ENCODE results near the gene HSD17B2. TPM values are rescaled to one million over a fixed set of nuclear protein-coding genes. Genes with fewer than 3 reads are reported as not detected.

HSD17B2 gene
- total RNA-seq, 1 experiment from 2014 or later, result not detected

GRCh38 chr16:82096641-82097040, 61.6 kb downstream of the HSD17B2 start:
- H4K20me1 ChIP-seq (ENCODE audit: insufficient read depth), result no peaks in the 10 kb centered on the region
- no peaks in the 10 kb centered on the region for H3K4me1 ChIP-seq (ENCODE audit: control insufficient read depth in 1 of 2, insufficient read depth in 2 of 2, low read length in 2 of 2)
- no peaks in the 10 kb centered on the region for H3K9me3 ChIP-seq (ENCODE audit: control insufficient read depth in 1 of 2, insufficient read depth in 1 of 2, low read depth in 1 of 2, low read length in 2 of 2)
- intact Hi-C loops (cut with micrococcal nuclease), result no loop called here
- TF ChIP-seq SRF (IDR thresholded peaks at IDR 0.05; ENCODE audit: low read depth) (no peak), ZNF274 (IDR thresholded peaks at IDR 0.05; ENCODE audit: low read depth, low read length) (no peak), POLR2AphosphoS5 (IDR thresholded peaks at IDR 0.05; ENCODE audit: low read depth, low read length) (no peak)
- H3K27me3 ChIP-seq (ENCODE audit: insufficient read depth, low read length), result peaks cover 40% of the 10 kb centered on the region
- no peak overlapping the region for H2AFZ ChIP-seq (ENCODE audit: low read depth, low read length, poor library complexity, severe bottlenecking)
- ChIA-PET POLR2A (no interaction called here), CTCF (no interaction called here), RAD21 (ENCODE audit: low non-redundant PET in 1 of 2, low total read pairs in 2 of 2, uncharacterized antibody in 2 of 2, unreplicated experiment in 2 of 2) (no interaction called here)
- H3K27ac ChIP-seq (ENCODE audit: low read depth, low read length), result no peak overlapping the region
- H3K9ac ChIP-seq (ENCODE audit: low read length), result no peak overlapping the region
- H3K79me2 ChIP-seq (ENCODE audit: insufficient read depth, low read length), result no peaks in the 10 kb centered on the region
- no TSS peak for BruUV-seq (replicated peaks)
- DNase-seq (ENCODE audit: low read depth, low spot score) (no peak), ATAC-seq (no peak)
- no peak overlapping the region for H3K4me3 ChIP-seq (replicated peaks in 1 of 2; ENCODE audit: low read depth in 1 of 2, low read length in 2 of 2)
- H3K9me2 ChIP-seq (ENCODE audit: insufficient read depth), result no peaks in the 10 kb centered on the region
- H3K36me3 ChIP-seq (ENCODE audit: control insufficient read depth in 1 of 2, insufficient read depth in 2 of 2, low read length in 2 of 2), result no peaks in the 10 kb centered on the region
- no peak overlapping the region for H3K4me2 ChIP-seq (ENCODE audit: low read length)

GRCh38 chr16:82105107-82105506, 70.1 kb downstream of the HSD17B2 start:
- no peak overlapping the region for H3K27ac ChIP-seq (ENCODE audit: low read depth, low read length)
- no peaks in the 10 kb centered on the region for H3K9me2 ChIP-seq (ENCODE audit: insufficient read depth)
- no peak overlapping the region for H3K9ac ChIP-seq (ENCODE audit: low read length)
- no peaks in the 10 kb centered on the region for H4K20me1 ChIP-seq (ENCODE audit: insufficient read depth)
- no peak overlapping the region for H3K4me2 ChIP-seq (ENCODE audit: low read length)
- BruUV-seq (replicated peaks), result no TSS peak
- H3K4me1 ChIP-seq (ENCODE audit: control insufficient read depth in 1 of 2, insufficient read depth in 2 of 2, low read length in 2 of 2), result no peaks in the 10 kb centered on the region
- H2AFZ ChIP-seq (ENCODE audit: low read depth, low read length, poor library complexity, severe bottlenecking), result no peak overlapping the region
- ChIA-PET RAD21 (ENCODE audit: low non-redundant PET in 1 of 2, low total read pairs in 2 of 2, uncharacterized antibody in 2 of 2, unreplicated experiment in 2 of 2) (no interaction called here), POLR2A (no interaction called here), CTCF (no interaction called here)
- no peak for DNase-seq (ENCODE audit: low read depth, low spot score)
- no peaks in the 10 kb centered on the region for H3K9me3 ChIP-seq (ENCODE audit: control insufficient read depth in 1 of 2, insufficient read depth in 1 of 2, low read depth in 1 of 2, low read length in 2 of 2)
- TF ChIP-seq EGR1 (IDR thresholded peaks at IDR 0.05; ENCODE audit: low read depth) (no peak), YY1 (IDR thresholded peaks at IDR 0.05; ENCODE audit: extremely low read depth, insufficient replicate concordance, low read depth, low read length) (no peak), RAD21 (IDR thresholded peaks at IDR 0.05; ENCODE audit: low read depth) (no peak), CBX3 (IDR thresholded peaks at IDR 0.05; ENCODE audit: low read depth) (no peak), EZH2 (IDR thresholded peaks at IDR 0.05) (no peak), TCF7L2 (IDR thresholded peaks at IDR 0.05; ENCODE audit: borderline replicate concordance, extremely low read depth, insufficient read depth, insufficient read length) (no peak), SIN3A (IDR thresholded peaks at IDR 0.05; ENCODE audit: low read depth) (no peak), ZFX (IDR thresholded peaks at IDR 0.05) (no peak), POLR2A (IDR thresholded peaks at IDR 0.05; ENCODE audit: borderline replicate concordance, extremely low read depth, insufficient read depth, insufficient read length) (no peak)
- TF ChIP-seq, protein P1, sequence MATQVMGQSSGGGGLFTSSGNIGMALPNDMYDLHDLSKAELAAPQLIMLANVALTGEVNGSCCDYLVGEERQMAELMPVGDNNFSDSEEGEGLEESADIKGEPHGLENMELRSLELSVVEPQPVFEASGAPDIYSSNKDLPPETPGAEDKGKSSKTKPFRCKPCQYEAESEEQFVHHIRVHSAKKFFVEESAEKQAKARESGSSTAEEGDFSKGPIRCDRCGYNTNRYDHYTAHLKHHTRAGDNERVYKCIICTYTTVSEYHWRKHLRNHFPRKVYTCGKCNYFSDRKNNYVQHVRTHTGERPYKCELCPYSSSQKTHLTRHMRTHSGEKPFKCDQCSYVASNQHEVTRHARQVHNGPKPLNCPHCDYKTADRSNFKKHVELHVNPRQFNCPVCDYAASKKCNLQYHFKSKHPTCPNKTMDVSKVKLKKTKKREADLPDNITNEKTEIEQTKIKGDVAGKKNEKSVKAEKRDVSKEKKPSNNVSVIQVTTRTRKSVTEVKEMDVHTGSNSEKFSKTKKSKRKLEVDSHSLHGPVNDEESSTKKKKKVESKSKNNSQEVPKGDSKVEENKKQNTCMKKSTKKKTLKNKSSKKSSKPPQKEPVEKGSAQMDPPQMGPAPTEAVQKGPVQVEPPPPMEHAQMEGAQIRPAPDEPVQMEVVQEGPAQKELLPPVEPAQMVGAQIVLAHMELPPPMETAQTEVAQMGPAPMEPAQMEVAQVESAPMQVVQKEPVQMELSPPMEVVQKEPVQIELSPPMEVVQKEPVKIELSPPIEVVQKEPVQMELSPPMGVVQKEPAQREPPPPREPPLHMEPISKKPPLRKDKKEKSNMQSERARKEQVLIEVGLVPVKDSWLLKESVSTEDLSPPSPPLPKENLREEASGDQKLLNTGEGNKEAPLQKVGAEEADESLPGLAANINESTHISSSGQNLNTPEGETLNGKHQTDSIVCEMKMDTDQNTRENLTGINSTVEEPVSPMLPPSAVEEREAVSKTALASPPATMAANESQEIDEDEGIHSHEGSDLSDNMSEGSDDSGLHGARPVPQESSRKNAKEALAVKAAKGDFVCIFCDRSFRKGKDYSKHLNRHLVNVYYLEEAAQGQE (IDR thresholded peaks at IDR 0.05; ENCODE audit: low read depth), result no peak
- TF ChIP-seq, protein P2, sequence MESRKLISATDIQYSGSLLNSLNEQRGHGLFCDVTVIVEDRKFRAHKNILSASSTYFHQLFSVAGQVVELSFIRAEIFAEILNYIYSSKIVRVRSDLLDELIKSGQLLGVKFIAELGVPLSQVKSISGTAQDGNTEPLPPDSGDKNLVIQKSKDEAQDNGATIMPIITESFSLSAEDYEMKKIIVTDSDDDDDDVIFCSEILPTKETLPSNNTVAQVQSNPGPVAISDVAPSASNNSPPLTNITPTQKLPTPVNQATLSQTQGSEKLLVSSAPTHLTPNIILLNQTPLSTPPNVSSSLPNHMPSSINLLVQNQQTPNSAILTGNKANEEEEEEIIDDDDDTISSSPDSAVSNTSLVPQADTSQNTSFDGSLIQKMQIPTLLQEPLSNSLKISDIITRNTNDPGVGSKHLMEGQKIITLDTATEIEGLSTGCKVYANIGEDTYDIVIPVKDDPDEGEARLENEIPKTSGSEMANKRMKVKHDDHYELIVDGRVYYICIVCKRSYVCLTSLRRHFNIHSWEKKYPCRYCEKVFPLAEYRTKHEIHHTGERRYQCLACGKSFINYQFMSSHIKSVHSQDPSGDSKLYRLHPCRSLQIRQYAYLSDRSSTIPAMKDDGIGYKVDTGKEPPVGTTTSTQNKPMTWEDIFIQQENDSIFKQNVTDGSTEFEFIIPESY (IDR thresholded peaks at IDR 0.05; ENCODE audit: extremely low read depth, insufficient replicate concordance, low read length), result no peak
- TF ChIP-seq, protein P3, sequence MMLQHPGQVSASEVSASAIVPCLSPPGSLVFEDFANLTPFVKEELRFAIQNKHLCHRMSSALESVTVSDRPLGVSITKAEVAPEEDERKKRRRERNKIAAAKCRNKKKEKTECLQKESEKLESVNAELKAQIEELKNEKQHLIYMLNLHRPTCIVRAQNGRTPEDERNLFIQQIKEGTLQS (IDR thresholded peaks at IDR 0.05), result no peak
- H3K79me2 ChIP-seq (ENCODE audit: insufficient read depth, low read length), result no peaks in the 10 kb centered on the region
- intact Hi-C loops (cut with micrococcal nuclease), result no loop called here
- H3K4me3 ChIP-seq (replicated peaks in 1 of 2; ENCODE audit: low read depth in 1 of 2, low read length in 2 of 2), result no peak overlapping the region
- no peaks in the 10 kb centered on the region for H3K36me3 ChIP-seq (ENCODE audit: control insufficient read depth in 1 of 2, insufficient read depth in 2 of 2, low read length in 2 of 2)
- no peak for ATAC-seq
- H3K27me3 ChIP-seq (ENCODE audit: insufficient read depth, low read length), result peaks cover 28% of the 10 kb centered on the region
